HepG2 (cell line): ENCODE data around the gene ARHGAP22. TPM values are rescaled to one million over a fixed set of nuclear protein-coding genes. Genes with fewer than 3 reads are reported as not detected.

Source experiments
- ATAC-seq: fragments of 200-7000 bp; cut with Tn5 transposase; 3 replicates; pipeline ENCODE4 v1.9.1; 2020; ENCODE audit warnings: mild to moderate bottlenecking, moderate library complexity
- BruUV-seq: library from RNA; stranded (reverse); fragments of 400-500 nt; replicated peaks from 2 replicates; lab custom pipeline; 2021; lab: Mats Ljungman, UMichigan
- CTCF ChIA-PET: fragments of 300-600 bp; formaldehyde crosslinking; extraction: SDS; loops from one replicate; lab custom pipeline; 2021; ENCODE audit warnings: low total read pairs, inconsistent platforms, low intra/inter-chr PET ratio; lab: Yijun Ruan, JAX
- POLR2A ChIA-PET: fragments of 350-600 bp; sonication (Branson Sonifier 250); formaldehyde crosslinking; loops from one replicate; lab custom pipeline; 2020; ENCODE audit warnings: antibody characterized with exemption, inconsistent platforms; lab: Yijun Ruan, JAX
- DNase-seq: peaks from one replicate; pipeline ENCODE4 v3.0.0-alpha.2; 2015; ENCODE audit warnings: low spot score
- FAIRE-seq: peaks from 3 replicates; lab custom pipeline; 2011; peaks lifted over from hg19 to GRCh38; lab: Jason Lieb, UNC
- H2AFZ ChIP-seq: one replicate; pipeline ENCODE4 v1.6.1; 2011; ENCODE audit warnings: low read length, inconsistent platforms
- H3K27ac ChIP-seq: fragments of 300-600 bp; 3 replicates; pipeline ENCODE4 v1.8.0; 2011; ENCODE audit warnings: mixed run types, mild to moderate bottlenecking, mixed read lengths, low read length, inconsistent platforms; ENCODE audit not compliant: insufficient read depth; ENCODE audit errors: extremely low read length
- H3K27me3 ChIP-seq, 2 experiments: fragments of 200-600 bp in 1 of 2; 2 replicates in 1 of 2; 3 replicates in 1 of 2; pipeline versions ENCODE4 v1.6.0 to v1.8.0; 2011; ENCODE audit warnings: low read length in 2 of 2, mild to moderate bottlenecking in 2 of 2, moderate library complexity in 2 of 2, inconsistent platforms in 1 of 2; ENCODE audit not compliant: insufficient read depth in 2 of 2, control insufficient read depth in 1 of 2
- H3K36me3 ChIP-seq, 2 experiments: fragments of 200-600 bp in 1 of 2; replicated peaks in 1 of 2; 2 replicates in 1 of 2; 3 replicates in 1 of 2; pipeline versions ENCODE4 v1.5.1 to v1.8.0; 2011; ENCODE audit warnings: low read length in 2 of 2, inconsistent platforms in 1 of 2; ENCODE audit not compliant: insufficient read depth in 2 of 2, control insufficient read depth in 1 of 2
- H3K4me1 ChIP-seq: 2 replicates; pipeline ENCODE4 v1.5.1; 2012; ENCODE audit warnings: low read length, inconsistent platforms; ENCODE audit not compliant: insufficient read depth
- H3K4me2 ChIP-seq: 2 replicates; pipeline ENCODE4 v1.6.0; 2011; ENCODE audit warnings: low read depth, low read length, inconsistent platforms
- H3K4me3 ChIP-seq, 3 experiments: fragments of 200-600 bp in 1 of 3; sonication (generic), shearing (Covaris generic) in 1 of 3; replicated peaks in 1 of 3; 2 replicates each; pipeline ENCODE4 v1.5.1; 2011 to 2016; ENCODE audit warnings: low read length in 3 of 3, inconsistent platforms in 2 of 3, low read depth in 2 of 3, mild to moderate bottlenecking in 2 of 3, control low read depth in 1 of 3, mixed read lengths in 1 of 3; ENCODE audit not compliant: insufficient read depth in 1 of 3
- H3K79me2 ChIP-seq: one replicate; pipeline ENCODE4 v1.6.1; 2011; ENCODE audit warnings: low read length, inconsistent platforms; ENCODE audit not compliant: insufficient read depth
- H3K9ac ChIP-seq: 2 replicates; pipeline ENCODE4 v1.6.0; 2011; ENCODE audit warnings: mild to moderate bottlenecking, low read depth, low read length, inconsistent platforms; ENCODE audit not compliant: insufficient read depth
- H3K9me3 ChIP-seq: 2 replicates; pipeline ENCODE4 v1.5.1; 2012; ENCODE audit warnings: mild to moderate bottlenecking, low read length
- H4K20me1 ChIP-seq: 2 replicates; pipeline ENCODE4 v1.6.0; 2011; ENCODE audit warnings: inconsistent platforms, mild to moderate bottlenecking, low read length, moderate library complexity; ENCODE audit not compliant: insufficient read depth
- AGO2 ChIP-seq: fragments of 200-400 bp; formaldehyde crosslinking; optimal IDR thresholded peaks from 2 replicates; pipeline ENCODE3; 2017; ENCODE audit warnings: mild to moderate bottlenecking, low read depth, low read length, moderate library complexity
- BHLHE40 ChIP-seq: IDR thresholded peaks from 2 replicates; pipeline ENCODE4 v1.6.1; 2011; ENCODE audit warnings: low read length, improper control_type of control experiment
- DPF2 ChIP-seq: sonication (generic); formaldehyde crosslinking; IDR thresholded peaks from 2 replicates; pipeline ENCODE4 v1.4.0; 2020; ENCODE audit warnings: mild to moderate bottlenecking, low read depth, missing genetic modification reagents, borderline replicate concordance
- ETV6 ChIP-seq: sonication (generic); formaldehyde crosslinking; conservative IDR thresholded peaks from 2 replicates; pipeline ENCODE4 v1.4.0; 2020; ENCODE audit warnings: missing genetic modification reagents
- MTA3 ChIP-seq: sonication (generic); formaldehyde crosslinking; IDR thresholded peaks from 2 replicates; pipeline ENCODE4 v1.4.0; 2020; ENCODE audit warnings: missing genetic modification reagents
- MXD3 ChIP-seq: IDR thresholded peaks from 2 replicates; pipeline ENCODE4 v1.6.1; 2016; ENCODE audit warnings: mild to moderate bottlenecking, missing biosample characterization, missing genetic modification reagents
- NFYC ChIP-seq: IDR thresholded peaks from 2 replicates; pipeline ENCODE4 v1.6.1; 2016; ENCODE audit warnings: missing genetic modification reagents, missing compliant biosample characterization
- PAWR ChIP-seq: sonication (generic); formaldehyde crosslinking; IDR thresholded peaks from 2 replicates; pipeline ENCODE4 v1.4.0; 2020; ENCODE audit warnings: missing genetic modification reagents, mild to moderate bottlenecking, borderline replicate concordance
- PCBP1 ChIP-seq: fragments of 200-400 bp; formaldehyde crosslinking; IDR thresholded peaks from 2 replicates; pipeline ENCODE4 v1.6.1; 2017; ENCODE audit warnings: mild to moderate bottlenecking, low read depth, low read length, borderline replicate concordance
- PRPF4 ChIP-seq: fragments of 200-400 bp; formaldehyde crosslinking; IDR thresholded peaks from 2 replicates; pipeline ENCODE4 v1.6.1; 2016; ENCODE audit warnings: low read length, low read depth; ENCODE audit not compliant: poor library complexity, severe bottlenecking
- RXRA ChIP-seq: sonication (generic); formaldehyde crosslinking; IDR thresholded peaks from 2 replicates; pipeline ENCODE4 v1.5.1; 2020; ENCODE audit warnings: missing genetic modification reagents
- SOX5 ChIP-seq: IDR thresholded peaks from 2 replicates; pipeline ENCODE4 v1.6.1; 2016; ENCODE audit warnings: borderline replicate concordance
- ZBTB3 ChIP-seq: sonication (generic); formaldehyde crosslinking; IDR thresholded peaks from 2 replicates; pipeline ENCODE4 v1.4.0; 2020; ENCODE audit warnings: low read depth, mild to moderate bottlenecking, moderate library complexity, missing genetic modification reagents, borderline replicate concordance
- WGBS: methylation state at CpG from one replicate; pipeline ENCODE4 v1.1.6; 2017; ENCODE audit warnings: low lambda C conversion rate; 5-methylcytosine and 5-hydroxymethylcytosine counted together
- in situ Hi-C: cut with HindIII; loops from 2 replicates; pipeline ENCODE4 v1.10.0; 2017; ENCODE audit warnings: low pct_unique_long_range_greater_than_20kb; ENCODE audit not compliant: extremely low pct_ligation_motif_present
- intact Hi-C: fragments of 100-400 bp; cut with micrococcal nuclease; formaldehyde crosslinking; loops from one replicate; pipeline ENCODE4 v1.10.0; 2022; ENCODE audit not compliant: unreplicated experiment
- polyA plus RNA-seq, 8 experiments: library from polyadenylated mRNA; depleted of rRNA in 3 of 8; stranded (reverse) in 7 of 8; unstranded in 1 of 8; fragments of >200 nt; fragmentation: Illumina TruSeq in 4 of 8; extraction: Trizol in 4 of 8; gene quantifications; 2 replicates each; pipeline versions ENCODE4 v1.2.1 to v1.2.3, GENCODE V29; 2011 to 2016; ENCODE audit warnings: low read depth in 4 of 8, missing spikeins in 1 of 8, mixed read lengths in 1 of 8; ENCODE audit not compliant: insufficient read depth in 1 of 8
- total RNA-seq, 5 experiments: library from RNA; depleted of rRNA; stranded (reverse); fragments of >200 nt; fragmentation: Illumina TruSeq; extraction: Trizol; gene quantifications; 2 replicates each; pipeline ENCODE4 v1.2.3, GENCODE V29; 2016; ENCODE audit warnings: low read depth in 1 of 5
- TF ChIP-seq, protein P1 (sequence below): sonication (generic); formaldehyde crosslinking; IDR thresholded peaks from 2 replicates; pipeline ENCODE4 v1.9.0; 2022; ENCODE audit warnings: missing genetic modification reagents, mild to moderate bottlenecking, borderline replicate concordance
- TF ChIP-seq, protein P2 (sequence below): sonication (generic); formaldehyde crosslinking; IDR thresholded peaks from 2 replicates; pipeline ENCODE4 v1.5.0; 2020; ENCODE audit warnings: mild to moderate bottlenecking, missing genetic modification reagents
- TF ChIP-seq, protein P3 (sequence below): sonication (generic); formaldehyde crosslinking; IDR thresholded peaks from 2 replicates; pipeline ENCODE4 v1.4.0; 2020; ENCODE audit warnings: missing genetic modification reagents
- TF ChIP-seq, protein P4 (sequence below): sonication (generic); formaldehyde crosslinking; IDR thresholded peaks from 2 replicates; pipeline ENCODE4 v1.8.0; 2022; ENCODE audit warnings: missing genetic modification reagents, low read depth, mild to moderate bottlenecking, borderline replicate concordance

ARHGAP22 gene
- total and polyA plus RNA-seq, 2 of the 13 experiments (the other 11 are each of a cell fraction or from before 2014, with no cell fraction given): 0.08 to 0.38 TPM

DNA sequence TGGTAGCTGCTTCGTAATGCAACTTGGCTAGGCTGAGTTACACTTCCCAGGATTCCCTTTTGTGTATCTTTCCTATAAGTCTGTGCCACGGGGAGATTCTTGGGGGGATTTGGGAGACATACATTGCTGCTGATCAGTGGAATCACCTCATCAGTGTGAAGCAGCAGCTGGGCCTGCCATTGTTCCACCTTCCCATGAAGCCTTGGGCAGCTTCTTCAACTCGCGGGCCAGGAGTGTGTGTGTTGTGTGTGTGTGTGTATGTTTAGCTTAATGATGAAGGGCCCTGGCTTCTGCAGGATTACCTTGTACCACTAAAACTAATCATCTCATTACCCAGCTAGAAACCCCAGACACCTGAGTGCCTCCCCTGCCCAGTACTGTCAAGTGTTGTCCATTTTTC lies 33.3 kb upstream of the ARHGAP22 start:
- H3K4me3 ChIP-seq: no peak overlapping the region
- FAIRE-seq (no peak), DNase-seq (no peak), ATAC-seq (no peak)
- H2AFZ ChIP-seq: no peak overlapping the region
- no peak overlapping the region for H3K27ac ChIP-seq
- BruUV-seq: no TSS peak
- H3K4me1 ChIP-seq: no peaks in the 10 kb centered on the region
- no peaks in the 10 kb centered on the region for H3K79me2 ChIP-seq
- no peaks in the 10 kb centered on the region for H4K20me1 ChIP-seq
- ChIA-PET CTCF (no interaction called here), POLR2A (no interaction called here)
- H3K36me3 ChIP-seq: no peaks in the 10 kb centered on the region
- H3K9ac ChIP-seq: no peak overlapping the region
- intact Hi-C loops (no loop called here), in situ Hi-C loops (no loop called here)
- no peak overlapping the region for H3K4me2 ChIP-seq
- no peaks in the 10 kb centered on the region for H3K9me3 ChIP-seq
- peaks cover 2% of the 10 kb centered on the region in 2 experiments; a peak in 1 of 5 replicates for H3K27me3 ChIP-seq
- 0% methylated on average over 4 of the region's 4 CpGs for WGBS
- TF ChIP-seq, protein P1, sequence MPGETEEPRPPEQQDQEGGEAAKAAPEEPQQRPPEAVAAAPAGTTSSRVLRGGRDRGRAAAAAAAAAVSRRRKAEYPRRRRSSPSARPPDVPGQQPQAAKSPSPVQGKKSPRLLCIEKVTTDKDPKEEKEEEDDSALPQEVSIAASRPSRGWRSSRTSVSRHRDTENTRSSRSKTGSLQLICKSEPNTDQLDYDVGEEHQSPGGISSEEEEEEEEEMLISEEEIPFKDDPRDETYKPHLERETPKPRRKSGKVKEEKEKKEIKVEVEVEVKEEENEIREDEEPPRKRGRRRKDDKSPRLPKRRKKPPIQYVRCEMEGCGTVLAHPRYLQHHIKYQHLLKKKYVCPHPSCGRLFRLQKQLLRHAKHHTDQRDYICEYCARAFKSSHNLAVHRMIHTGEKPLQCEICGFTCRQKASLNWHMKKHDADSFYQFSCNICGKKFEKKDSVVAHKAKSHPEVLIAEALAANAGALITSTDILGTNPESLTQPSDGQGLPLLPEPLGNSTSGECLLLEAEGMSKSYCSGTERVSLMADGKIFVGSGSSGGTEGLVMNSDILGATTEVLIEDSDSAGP (CRISPR knock-in tag): no peak
- TF ChIP-seq, protein P2, sequence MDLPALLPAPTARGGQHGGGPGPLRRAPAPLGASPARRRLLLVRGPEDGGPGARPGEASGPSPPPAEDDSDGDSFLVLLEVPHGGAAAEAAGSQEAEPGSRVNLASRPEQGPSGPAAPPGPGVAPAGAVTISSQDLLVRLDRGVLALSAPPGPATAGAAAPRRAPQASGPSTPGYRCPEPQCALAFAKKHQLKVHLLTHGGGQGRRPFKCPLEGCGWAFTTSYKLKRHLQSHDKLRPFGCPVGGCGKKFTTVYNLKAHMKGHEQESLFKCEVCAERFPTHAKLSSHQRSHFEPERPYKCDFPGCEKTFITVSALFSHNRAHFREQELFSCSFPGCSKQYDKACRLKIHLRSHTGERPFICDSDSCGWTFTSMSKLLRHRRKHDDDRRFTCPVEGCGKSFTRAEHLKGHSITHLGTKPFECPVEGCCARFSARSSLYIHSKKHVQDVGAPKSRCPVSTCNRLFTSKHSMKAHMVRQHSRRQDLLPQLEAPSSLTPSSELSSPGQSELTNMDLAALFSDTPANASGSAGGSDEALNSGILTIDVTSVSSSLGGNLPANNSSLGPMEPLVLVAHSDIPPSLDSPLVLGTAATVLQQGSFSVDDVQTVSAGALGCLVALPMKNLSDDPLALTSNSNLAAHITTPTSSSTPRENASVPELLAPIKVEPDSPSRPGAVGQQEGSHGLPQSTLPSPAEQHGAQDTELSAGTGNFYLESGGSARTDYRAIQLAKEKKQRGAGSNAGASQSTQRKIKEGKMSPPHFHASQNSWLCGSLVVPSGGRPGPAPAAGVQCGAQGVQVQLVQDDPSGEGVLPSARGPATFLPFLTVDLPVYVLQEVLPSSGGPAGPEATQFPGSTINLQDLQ (CRISPR knock-in tag): no peak
- TF ChIP-seq NFYC (no peak), BHLHE40 (no peak), MXD3 (CRISPR knock-in tag) (no peak), PAWR (CRISPR knock-in tag) (no peak), PRPF4 (no peak), MTA3 (CRISPR knock-in tag) (no peak), DPF2 (CRISPR knock-in tag) (no peak), ETV6 (CRISPR knock-in tag) (no peak), SOX5 (CRISPR knock-in tag) (no peak), AGO2 (no peak), ZBTB3 (CRISPR knock-in tag) (no peak), PCBP1 (no peak), RXRA (no peak)
- TF ChIP-seq, protein P3, sequence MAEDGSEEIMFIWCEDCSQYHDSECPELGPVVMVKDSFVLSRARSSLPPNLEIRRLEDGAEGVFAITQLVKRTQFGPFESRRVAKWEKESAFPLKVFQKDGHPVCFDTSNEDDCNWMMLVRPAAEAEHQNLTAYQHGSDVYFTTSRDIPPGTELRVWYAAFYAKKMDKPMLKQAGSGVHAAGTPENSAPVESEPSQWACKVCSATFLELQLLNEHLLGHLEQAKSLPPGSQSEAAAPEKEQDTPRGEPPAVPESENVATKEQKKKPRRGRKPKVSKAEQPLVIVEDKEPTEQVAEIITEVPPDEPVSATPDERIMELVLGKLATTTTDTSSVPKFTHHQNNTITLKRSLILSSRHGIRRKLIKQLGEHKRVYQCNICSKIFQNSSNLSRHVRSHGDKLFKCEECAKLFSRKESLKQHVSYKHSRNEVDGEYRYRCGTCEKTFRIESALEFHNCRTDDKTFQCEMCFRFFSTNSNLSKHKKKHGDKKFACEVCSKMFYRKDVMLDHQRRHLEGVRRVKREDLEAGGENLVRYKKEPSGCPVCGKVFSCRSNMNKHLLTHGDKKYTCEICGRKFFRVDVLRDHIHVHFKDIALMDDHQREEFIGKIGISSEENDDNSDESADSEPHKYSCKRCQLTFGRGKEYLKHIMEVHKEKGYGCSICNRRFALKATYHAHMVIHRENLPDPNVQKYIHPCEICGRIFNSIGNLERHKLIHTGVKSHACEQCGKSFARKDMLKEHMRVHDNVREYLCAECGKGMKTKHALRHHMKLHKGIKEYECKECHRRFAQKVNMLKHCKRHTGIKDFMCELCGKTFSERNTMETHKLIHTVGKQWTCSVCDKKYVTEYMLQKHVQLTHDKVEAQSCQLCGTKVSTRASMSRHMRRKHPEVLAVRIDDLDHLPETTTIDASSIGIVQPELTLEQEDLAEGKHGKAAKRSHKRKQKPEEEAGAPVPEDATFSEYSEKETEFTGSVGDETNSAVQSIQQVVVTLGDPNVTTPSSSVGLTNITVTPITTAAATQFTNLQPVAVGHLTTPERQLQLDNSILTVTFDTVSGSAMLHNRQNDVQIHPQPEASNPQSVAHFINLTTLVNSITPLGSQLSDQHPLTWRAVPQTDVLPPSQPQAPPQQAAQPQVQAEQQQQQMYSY (CRISPR knock-in tag): no peak
- TF ChIP-seq, protein P4, sequence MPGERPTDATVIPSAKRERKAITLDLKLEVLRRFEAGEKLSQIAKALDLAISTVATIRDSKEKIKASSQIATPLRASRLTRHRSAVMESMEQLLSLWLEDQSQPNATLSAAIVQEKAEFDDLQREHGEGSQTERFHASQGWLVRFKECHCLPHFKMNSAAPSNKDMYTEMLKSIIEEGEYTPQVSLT (CRISPR knock-in tag): no peak
